ENCODE measurements around the gene NAP1L4. TPM values are rescaled to one million over a fixed set of nuclear protein-coding genes. Genes with fewer than 3 reads are reported as not detected.

NAP1L4 gene
- total and polyA plus RNA-seq, 2 of the 4 experiments (the other 2 are of a cell fraction) = 71.5 to 80.7 TPM

- Histone ChIP-seq H3K4me3 (ENCODE audit: insufficient read depth, low read depth, low read length) (peak overlapping the region; percentile 92), H2BK15ac (ENCODE audit: low read depth, low read length) (no peak overlapping the region; the same call in 2 of the 3 replicates), H3K23ac (ENCODE audit: low read depth, low read length) (peak overlapping the region; percentile 99), H3K27ac (ENCODE audit: insufficient read depth, low read length) (peak overlapping the region; percentile 92), H3K9me1 (ENCODE audit: insufficient read depth, low read length) (0 out of 2 replicates have a peak, but pooled peaks cover 6% of the 10 kb centered on the region), H3K4me2 (ENCODE audit: low read depth, low read length) (peak overlapping the region; percentile 100), H4K20me1 (ENCODE audit: insufficient read depth, low read length) (peaks cover 53% of the 10 kb centered on the region), H2AK9ac (replicated peaks; ENCODE audit: low read depth, low read length, poor library complexity) (peak overlapping the region; percentile 98), H4K5ac (ENCODE audit: low read depth, low read length) (peak overlapping the region; percentile 52; the same call in 1 of the 2 replicates), H4K91ac (ENCODE audit: insufficient read depth, low read depth, low read length) (peak overlapping the region; percentile 83; the same call in 1 of the 2 replicates), H3K18ac (ENCODE audit: low read depth, low read length) (no peak overlapping the region), H3K4me1 (ENCODE audit: control insufficient read depth, insufficient read depth, low read length) (peaks cover 10% of the 10 kb centered on the region), H3K56ac (ENCODE audit: extremely low read depth, insufficient read depth, low read length) (peak overlapping the region; percentile 77), H2BK120ac (ENCODE audit: low read depth, low read length) (no peak overlapping the region), H2AK5ac (ENCODE audit: low read depth, low read length) (peak overlapping the region; percentile 94), H3K79me1 (ENCODE audit: low read depth in 1 of 2, low read length in 2 of 2) (peaks cover 0 to 18% of the 10 kb centered on the region in 2 experiments; a peak in 2 of 4 replicates), H3K4ac (ENCODE audit: low read depth, low read length) (peak overlapping the region; percentile 90), H3K14ac (replicated peaks; ENCODE audit: low read depth, low read length) (peak overlapping the region; percentile 64), H3K27me3 (ENCODE audit: control insufficient read depth, insufficient read depth, low read length) (no peaks in the 10 kb centered on the region), H4K8ac (ENCODE audit: low read depth in 2 of 2, low read length in 2 of 2) (peak overlapping the region; percentile 23 to 32; a peak in 2 of 4 replicates), H2BK5ac (ENCODE audit: low read depth, low read length, poor library complexity, severe bottlenecking) (peak overlapping the region; percentile 78), H3K9ac (ENCODE audit: low read depth, low read length) (peak overlapping the region; percentile 98), H2AFZ (replicated peaks; ENCODE audit: low read length, poor library complexity) (peak overlapping the region; percentile 74), H2BK20ac (ENCODE audit: low read depth, low read length) (no peak overlapping the region), H3K36me3 (ENCODE audit: control insufficient read depth, insufficient read depth, low read length) (peaks cover 4% of the 10 kb centered on the region), H3K9me3 (ENCODE audit: control insufficient read depth, insufficient read depth, low read length) (no peaks in the 10 kb centered on the region)
- TF ChIP-seq, protein P1, sequence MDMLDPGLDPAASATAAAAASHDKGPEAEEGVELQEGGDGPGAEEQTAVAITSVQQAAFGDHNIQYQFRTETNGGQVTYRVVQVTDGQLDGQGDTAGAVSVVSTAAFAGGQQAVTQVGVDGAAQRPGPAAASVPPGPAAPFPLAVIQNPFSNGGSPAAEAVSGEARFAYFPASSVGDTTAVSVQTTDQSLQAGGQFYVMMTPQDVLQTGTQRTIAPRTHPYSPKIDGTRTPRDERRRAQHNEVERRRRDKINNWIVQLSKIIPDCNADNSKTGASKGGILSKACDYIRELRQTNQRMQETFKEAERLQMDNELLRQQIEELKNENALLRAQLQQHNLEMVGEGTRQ (IDR thresholded peaks at IDR 0.05; ENCODE audit: low read depth, low read length) = no peak
- TF ChIP-seq CHD1 (IDR thresholded peaks at IDR 0.05; ENCODE audit: low read depth, low read length) (0 out of 2 replicates have a peak, but pooled peaks have one; percentile 17), FOS (IDR thresholded peaks at IDR 0.05; ENCODE audit: low read depth, low read length) (no peak), MXI1 (IDR thresholded peaks at IDR 0.05; ENCODE audit: borderline replicate concordance, low read depth, low read length) (no peak)
- BruUV-seq (replicated peaks) = TSS peak; percentile 26
- ChIA-PET POLR2A (ENCODE audit: unreplicated experiment) (no interaction called here), CTCF (interaction anchor here (0.8 to 1.0 kb wide), 2 partner anchors 458 kb away, joined by 3 to 4 read pairs; no protein-coding TSS in a partner anchor)
- intact Hi-C loops (cut with micrococcal nuclease) (loop anchor here (5.0 kb wide), 2 partner anchors 99 to 459 kb away; no protein-coding TSS in a partner anchor), in situ Hi-C loops (cut with MboI; ENCODE audit: low sequenced_read_pairs) (no loop called here), dilution Hi-C loops (cut with HindIII; ENCODE audit: low sequenced_read_pairs, unreplicated experiment) (no loop called here)
- DNase-seq = no peak
- no peak for ATAC-seq (ENCODE audit: low read depth)
- WGBS, 2 experiments (ENCODE audit: extremely low coverage in 2 of 2, insufficient read length in 1 of 2) = 2% methylated on average over 8 of the region's 17 CpGs; no CpG with 5 or more reads in 1 of the 2 experiments
Observed at GRCh38 chr11:2990617-2991451, 1.3 kb downstream of the NAP1L4 start.

Data from IMR-90 (cell line).